H7 (cell line): ENCODE results near the gene DTYMK. TPM values are rescaled to one million over a fixed set of nuclear protein-coding genes. Genes with fewer than 3 reads are reported as not detected.

Experiments used
- DNase-seq: peaks from one replicate; pipeline ENCODE4 v3.0.0; 2012
- H3K27me3 ChIP-seq: 2 replicates; pipeline ENCODE4 v1.6.0; 2011; ENCODE audit warnings: mild to moderate bottlenecking, low read length; ENCODE audit not compliant: control insufficient read depth, insufficient read depth
- H3K36me3 ChIP-seq: replicated peaks from 2 replicates; pipeline ENCODE4 v1.5.1; 2011; ENCODE audit warnings: low read length; ENCODE audit not compliant: control insufficient read depth, insufficient read depth
- H3K4me3 ChIP-seq: 2 replicates; pipeline ENCODE4 v1.5.1; 2011; ENCODE audit warnings: low read depth, mild to moderate bottlenecking, control low read depth, low read length, moderate library complexity; ENCODE audit not compliant: insufficient read depth
- total RNA-seq: library from RNA; depleted of rRNA; stranded (reverse); fragments of >200 nt; shearing (Covaris generic); gene quantifications from 2 replicates; pipeline ENCODE4 v1.2.3, GENCODE V29; 2014

Gene DTYMK
- total RNA-seq, 1 experiment from 2014 or later = 78.2 TPM

GRCh38 chr2:241724259-241724974, 37.8 kb upstream of the DTYMK start:
- no peak overlapping the region for H3K4me3 ChIP-seq
- no peaks in the 10 kb centered on the region for H3K27me3 ChIP-seq
- DNase-seq = peak; percentile 93
- H3K36me3 ChIP-seq = peaks cover 19% of the 10 kb centered on the region

GRCh38 chr2:241722896-241723454, 36.4 kb upstream of the DTYMK start:
- no peak overlapping the region for H3K4me3 ChIP-seq
- peaks cover 19% of the 10 kb centered on the region for H3K36me3 ChIP-seq
- H3K27me3 ChIP-seq = no peaks in the 10 kb centered on the region
- peak; percentile 31 for DNase-seq

GRCh38 chr2:241721852-241722251, 35.2 kb upstream of the DTYMK start:
- no peak for DNase-seq
- Histone ChIP-seq H3K36me3 (peaks cover 19% of the 10 kb centered on the region), H3K4me3 (no peak overlapping the region), H3K27me3 (no peaks in the 10 kb centered on the region)

- Histone ChIP-seq H3K36me3 (peaks cover 19% of the 10 kb centered on the region), H3K27me3 (no peaks in the 10 kb centered on the region), H3K4me3 (no peak overlapping the region)
- peak; percentile 52 for DNase-seq
These were observed 33.9 kb upstream of the DTYMK start for GRCh38 chr2:241720560-241720959.

- H3K4me3 ChIP-seq = no peak overlapping the region
- peak; percentile 47 for DNase-seq
- peaks cover 19% of the 10 kb centered on the region for H3K36me3 ChIP-seq
- no peaks in the 10 kb centered on the region for H3K27me3 ChIP-seq
These were observed 33.5 kb upstream of the DTYMK start for GRCh38 chr2:241720099-241720498.

GRCh38 chr2:241719093-241719492, 32.5 kb upstream of the DTYMK start:
- peaks cover 19% of the 10 kb centered on the region for H3K36me3 ChIP-seq
- H3K4me3 ChIP-seq = no peak overlapping the region
- no peaks in the 10 kb centered on the region for H3K27me3 ChIP-seq
- peak; percentile 39 for DNase-seq

GRCh38 chr2:241708879-241709278, 22.3 kb upstream of the DTYMK start:
- peaks cover 32% of the 10 kb centered on the region for H3K36me3 ChIP-seq
- H3K4me3 ChIP-seq = no peak overlapping the region
- no peaks in the 10 kb centered on the region for H3K27me3 ChIP-seq
- DNase-seq = no peak

- DNase-seq = no peak
- H3K4me3 ChIP-seq = no peak overlapping the region
- no peaks in the 10 kb centered on the region for H3K27me3 ChIP-seq
- H3K36me3 ChIP-seq = peaks cover 24% of the 10 kb centered on the region
These were observed 19.9 kb upstream of the DTYMK start for GRCh38 chr2:241706537-241706936.

GRCh38 chr2:241703032-241703604, 16.5 kb upstream of the DTYMK start:
- Histone ChIP-seq H3K27me3 (no peaks in the 10 kb centered on the region), H3K36me3 (peaks cover 8% of the 10 kb centered on the region), H3K4me3 (peak overlapping the region; percentile 61)
- DNase-seq = no peak

GRCh38 chr2:241702155-241703031, 15.8 kb upstream of the DTYMK start:
- DNase-seq = peak; percentile 98
- no peaks in the 10 kb centered on the region for H3K27me3 ChIP-seq

GRCh38 chr2:241701399-241702154, 15.0 kb upstream of the DTYMK start, which contains the start of gene ING5:
Gene ING5, plus strand, starts transcription at chr2:241702039. Its CDS starts 27 bp downstream, at chr2:241702066.
- peak; percentile 98 for DNase-seq
- Histone ChIP-seq H3K27me3 (no peaks in the 10 kb centered on the region), H3K36me3 (peaks cover 7% of the 10 kb centered on the region), H3K4me3 (peak within 1 kb of the TSS; percentile 96)

More at GRCh38 chr2:241702155-241703031, 15.8 kb upstream of the DTYMK start:
- Histone ChIP-seq H3K36me3 (peaks cover 8% of the 10 kb centered on the region), H3K4me3 (peak overlapping the region; percentile 61)

GRCh38 chr2:241701149-241701398, 14.5 kb upstream of the DTYMK start:
- H3K4me3 ChIP-seq = peak overlapping the region; percentile 96
- no peak for DNase-seq

GRCh38 chr2:241695651-241696050, 9.0 kb upstream of the DTYMK start:
- Histone ChIP-seq H3K36me3 (peaks cover 8% of the 10 kb centered on the region), H3K27me3 (no peaks in the 10 kb centered on the region), H3K4me3 (no peak overlapping the region)
- DNase-seq = no peak

More at GRCh38 chr2:241701149-241701398, 14.5 kb upstream of the DTYMK start:
- Histone ChIP-seq H3K27me3 (no peaks in the 10 kb centered on the region), H3K36me3 (peaks cover 7% of the 10 kb centered on the region)

GRCh38 chr2:241692448-241692847, 5.8 kb upstream of the DTYMK start:
- no peaks in the 10 kb centered on the region for H3K27me3 ChIP-seq
- DNase-seq = no peak
- no peak overlapping the region for H3K4me3 ChIP-seq
- peaks cover 14% of the 10 kb centered on the region for H3K36me3 ChIP-seq
